ENCODE measurements around the gene STXBP1. TPM values are rescaled to one million over a fixed set of nuclear protein-coding genes. Genes with fewer than 3 reads are reported as not detected.

Gene STXBP1
- total and polyA plus RNA-seq, 2 donors (not counting 1 experiment from before 2014, with no cell fraction given), result 25.6 to 36.0 TPM

DNA sequence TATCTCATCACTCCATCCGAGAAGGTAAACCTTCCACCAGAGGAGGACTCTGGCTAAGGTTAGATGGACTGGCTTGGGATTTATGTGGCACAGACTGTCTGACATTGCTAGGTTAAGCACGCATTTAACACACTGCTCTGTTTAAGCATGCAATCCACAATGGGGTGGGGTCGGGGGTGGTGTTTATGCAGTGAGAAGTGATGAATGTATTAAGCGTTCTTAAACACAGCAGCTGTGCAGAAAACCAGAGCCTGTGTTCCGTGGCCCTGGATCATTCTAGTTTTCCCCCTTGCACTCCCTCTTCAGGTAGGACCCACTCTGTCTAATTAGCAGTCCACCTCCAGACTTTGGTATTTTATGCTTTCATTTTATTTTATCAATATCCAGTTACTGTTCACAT is 46.4 kb downstream of the STXBP1 start:
- Histone ChIP-seq H3K36me3 (ENCODE audit: control insufficient read depth, insufficient read depth, low read length) (peaks cover 2% of the 10 kb centered on the region), H2AFZ (ENCODE audit: low read length) (no peak overlapping the region), H3K9ac (ENCODE audit: insufficient read depth, low read length) (no peak overlapping the region), H3K4me2 (ENCODE audit: extremely low read depth, insufficient read depth, low read length) (no peak overlapping the region), H3K4me1 (ENCODE audit: control insufficient read depth, extremely low read depth, insufficient read depth, low read length) (no peaks in the 10 kb centered on the region), H3K79me2 (ENCODE audit: control insufficient read depth, insufficient read depth, low read length) (no peaks in the 10 kb centered on the region), H3K27me3 (ENCODE audit: control insufficient read depth, insufficient read depth, low read length) (no peaks in the 10 kb centered on the region), H3K4me3 (replicated peaks in 1 of 4; ENCODE audit: control extremely low read depth in 1 of 4, insufficient read depth in 1 of 4, low read depth in 3 of 4, low read length in 4 of 4) (no peak overlapping the region), H3K27ac (ENCODE audit: insufficient read depth, low read length) (no peak overlapping the region), H3K9me3 (ENCODE audit: control insufficient read depth, insufficient read depth, low read depth, low read length) (no peaks in the 10 kb centered on the region), H4K20me1 (ENCODE audit: control insufficient read depth, extremely low read depth, insufficient read depth, low read length) (no peaks in the 10 kb centered on the region)
- no peak for TF ChIP-seq EZH2 (IDR thresholded peaks at IDR 0.05; ENCODE audit: low read length, missing control alignments)
- TF ChIP-seq, protein P1, sequence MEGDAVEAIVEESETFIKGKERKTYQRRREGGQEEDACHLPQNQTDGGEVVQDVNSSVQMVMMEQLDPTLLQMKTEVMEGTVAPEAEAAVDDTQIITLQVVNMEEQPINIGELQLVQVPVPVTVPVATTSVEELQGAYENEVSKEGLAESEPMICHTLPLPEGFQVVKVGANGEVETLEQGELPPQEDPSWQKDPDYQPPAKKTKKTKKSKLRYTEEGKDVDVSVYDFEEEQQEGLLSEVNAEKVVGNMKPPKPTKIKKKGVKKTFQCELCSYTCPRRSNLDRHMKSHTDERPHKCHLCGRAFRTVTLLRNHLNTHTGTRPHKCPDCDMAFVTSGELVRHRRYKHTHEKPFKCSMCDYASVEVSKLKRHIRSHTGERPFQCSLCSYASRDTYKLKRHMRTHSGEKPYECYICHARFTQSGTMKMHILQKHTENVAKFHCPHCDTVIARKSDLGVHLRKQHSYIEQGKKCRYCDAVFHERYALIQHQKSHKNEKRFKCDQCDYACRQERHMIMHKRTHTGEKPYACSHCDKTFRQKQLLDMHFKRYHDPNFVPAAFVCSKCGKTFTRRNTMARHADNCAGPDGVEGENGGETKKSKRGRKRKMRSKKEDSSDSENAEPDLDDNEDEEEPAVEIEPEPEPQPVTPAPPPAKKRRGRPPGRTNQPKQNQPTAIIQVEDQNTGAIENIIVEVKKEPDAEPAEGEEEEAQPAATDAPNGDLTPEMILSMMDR (conservative IDR thresholded peaks at IDR 0.05 in 1 of 2, IDR thresholded peaks at IDR 0.05 in 1 of 2; ENCODE audit: low read depth in 1 of 2, low read length in 2 of 2), result no peak
- DNase-seq (ENCODE audit: low read depth in 2 of 2), result no peak

DNA sequence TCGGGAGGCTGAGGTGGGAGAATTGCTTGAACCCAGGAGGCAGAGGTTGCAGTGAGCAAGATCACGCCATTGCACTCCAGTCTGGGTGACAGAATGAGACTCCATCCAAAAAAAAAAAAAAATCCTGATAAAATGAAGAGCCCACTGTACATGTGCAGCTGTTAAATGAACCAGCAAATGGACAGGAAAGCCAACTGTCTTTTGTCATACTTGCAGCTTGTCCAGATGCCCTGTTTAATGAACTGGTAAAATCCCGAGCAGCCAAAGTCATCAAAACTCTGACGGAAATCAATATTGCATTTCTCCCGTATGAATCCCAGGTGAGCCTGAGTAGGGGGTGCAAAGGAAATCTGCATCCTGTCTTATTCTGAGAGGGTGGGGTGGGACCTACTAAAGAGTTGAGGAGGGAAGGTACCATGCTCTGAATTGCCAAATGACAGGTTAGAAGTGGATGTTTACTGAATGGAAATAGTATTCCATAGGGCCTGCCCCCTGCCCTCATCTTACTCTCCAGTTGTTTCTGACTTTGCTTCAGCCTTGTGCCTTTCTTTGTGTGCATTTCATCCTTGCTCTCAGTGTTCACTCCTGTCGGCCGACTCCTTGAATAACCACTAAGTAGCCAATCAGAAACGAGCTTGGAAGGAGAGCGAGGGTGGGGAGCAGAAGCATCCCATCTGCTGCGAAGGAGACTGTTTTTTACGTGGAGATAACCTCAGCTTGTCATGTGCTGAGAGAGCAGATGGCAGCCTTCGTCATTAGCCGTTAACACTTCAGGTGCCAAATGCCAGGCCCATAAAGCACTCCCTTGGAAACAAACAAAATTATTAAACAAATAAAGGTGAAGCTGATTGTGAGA is 49.0 kb downstream of the STXBP1 start:
- H4K20me1 ChIP-seq (ENCODE audit: control insufficient read depth, extremely low read depth, insufficient read depth, low read length), result no peaks in the 10 kb centered on the region
- H3K9me3 ChIP-seq (ENCODE audit: control insufficient read depth, insufficient read depth, low read depth, low read length), result no peaks in the 10 kb centered on the region
- no peaks in the 10 kb centered on the region for H3K4me1 ChIP-seq (ENCODE audit: control insufficient read depth, extremely low read depth, insufficient read depth, low read length)
- H3K27ac ChIP-seq (ENCODE audit: insufficient read depth, low read length), result no peak overlapping the region
- no peak overlapping the region for H3K4me3 ChIP-seq (replicated peaks in 1 of 4; ENCODE audit: control extremely low read depth in 1 of 4, insufficient read depth in 1 of 4, low read depth in 3 of 4, low read length in 4 of 4)
- no peaks in the 10 kb centered on the region for H3K79me2 ChIP-seq (ENCODE audit: control insufficient read depth, insufficient read depth, low read length)
- peak in 1 of 2 donors; percentile 9 for DNase-seq (ENCODE audit: low read depth in 2 of 2)
- no peak overlapping the region for H2AFZ ChIP-seq (ENCODE audit: low read length)
- no peak overlapping the region for H3K4me2 ChIP-seq (ENCODE audit: extremely low read depth, insufficient read depth, low read length)
- H3K27me3 ChIP-seq (ENCODE audit: control insufficient read depth, insufficient read depth, low read length), result no peaks in the 10 kb centered on the region
- H3K36me3 ChIP-seq (ENCODE audit: control insufficient read depth, insufficient read depth, low read length), result peaks cover 10% of the 10 kb centered on the region
- TF ChIP-seq, protein P1 (conservative IDR thresholded peaks at IDR 0.05 in 1 of 2, IDR thresholded peaks at IDR 0.05 in 1 of 2; ENCODE audit: low read depth in 1 of 2, low read length in 2 of 2), result no peak
- TF ChIP-seq EZH2 (IDR thresholded peaks at IDR 0.05; ENCODE audit: low read length, missing control alignments), result no peak
- H3K9ac ChIP-seq (ENCODE audit: insufficient read depth, low read length), result no peak overlapping the region

DNA sequence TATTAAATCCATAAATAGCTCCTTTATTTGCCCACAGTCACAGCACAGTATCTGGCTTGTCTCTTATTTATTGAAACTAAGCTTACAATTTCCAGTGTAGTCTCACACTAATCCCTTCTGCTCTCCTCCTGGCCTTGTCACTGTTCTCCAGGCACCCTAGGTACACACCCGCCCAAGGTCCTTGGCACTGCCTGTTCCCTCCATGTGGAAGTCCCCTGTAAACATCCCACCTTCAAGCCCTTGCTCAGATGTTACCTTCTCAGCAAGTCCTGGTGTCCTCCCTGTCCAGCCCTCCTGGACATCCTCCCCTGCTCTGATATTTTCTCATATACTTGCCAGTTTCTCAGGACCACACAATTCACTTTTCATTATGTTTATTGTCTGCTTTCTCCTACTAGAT is 50.5 kb downstream of the STXBP1 start:
- H3K4me2 ChIP-seq (ENCODE audit: extremely low read depth, insufficient read depth, low read length), result no peak overlapping the region
- H4K20me1 ChIP-seq (ENCODE audit: control insufficient read depth, extremely low read depth, insufficient read depth, low read length), result no peaks in the 10 kb centered on the region
- no peaks in the 10 kb centered on the region for H3K79me2 ChIP-seq (ENCODE audit: control insufficient read depth, insufficient read depth, low read length)
- no peaks in the 10 kb centered on the region for H3K4me1 ChIP-seq (ENCODE audit: control insufficient read depth, extremely low read depth, insufficient read depth, low read length)
- no peak overlapping the region for H3K27ac ChIP-seq (ENCODE audit: insufficient read depth, low read length)
- no peaks in the 10 kb centered on the region for H3K27me3 ChIP-seq (ENCODE audit: control insufficient read depth, insufficient read depth, low read length)
- TF ChIP-seq, protein P1 (conservative IDR thresholded peaks at IDR 0.05 in 1 of 2, IDR thresholded peaks at IDR 0.05 in 1 of 2; ENCODE audit: low read depth in 1 of 2, low read length in 2 of 2), result no peak
- no peak for TF ChIP-seq EZH2 (IDR thresholded peaks at IDR 0.05; ENCODE audit: low read length, missing control alignments)
- DNase-seq (ENCODE audit: low read depth in 2 of 2), result no peak
- H3K36me3 ChIP-seq (ENCODE audit: control insufficient read depth, insufficient read depth, low read length), result peaks cover 10% of the 10 kb centered on the region
- H3K9ac ChIP-seq (ENCODE audit: insufficient read depth, low read length), result no peak overlapping the region
- H3K4me3 ChIP-seq (replicated peaks in 1 of 4; ENCODE audit: control extremely low read depth in 1 of 4, insufficient read depth in 1 of 4, low read depth in 3 of 4, low read length in 4 of 4), result no peak overlapping the region
- no peak overlapping the region for H2AFZ ChIP-seq (ENCODE audit: low read length)
- H3K9me3 ChIP-seq (ENCODE audit: control insufficient read depth, insufficient read depth, low read depth, low read length), result no peaks in the 10 kb centered on the region

Measured in fibroblast of lung (primary cell).